Glutamatergic neuron (in vitro differentiated cells): ENCODE results near the gene SINHCAF. TPM values are rescaled to one million over a fixed set of nuclear protein-coding genes. Genes with fewer than 3 reads are reported as not detected.

Experiments used
- DNase-seq: peaks from one replicate; pipeline ENCODE4 v3.0.0; 2022
- H3K27ac Mint-ChIP-seq: one replicate; pipeline ENCODE4 v1.8.0; 2020; ENCODE audit warnings: mild to moderate bottlenecking, mixed read lengths, inconsistent platforms; ENCODE audit not compliant: unreplicated experiment
- H3K27me3 Mint-ChIP-seq: one replicate; pipeline ENCODE4 v1.8.0; 2020; ENCODE audit warnings: mild to moderate bottlenecking, moderate library complexity, mixed read lengths, inconsistent platforms; ENCODE audit not compliant: unreplicated experiment
- H3K36me3 Mint-ChIP-seq: one replicate; pipeline ENCODE4 v1.8.0; 2020; ENCODE audit warnings: mild to moderate bottlenecking, mixed read lengths, inconsistent platforms; ENCODE audit not compliant: unreplicated experiment
- H3K4me1 Mint-ChIP-seq: one replicate; pipeline ENCODE4 v1.8.0; 2020; ENCODE audit warnings: mild to moderate bottlenecking, low read depth, mixed read lengths, inconsistent platforms; ENCODE audit not compliant: unreplicated experiment
- H3K4me3 Mint-ChIP-seq: one replicate; pipeline ENCODE4 v1.8.0; 2020; ENCODE audit warnings: mild to moderate bottlenecking, mixed read lengths, inconsistent platforms; ENCODE audit not compliant: unreplicated experiment
- H3K9me3 Mint-ChIP-seq: one replicate; pipeline ENCODE4 v1.8.0; 2020; ENCODE audit warnings: mild to moderate bottlenecking, moderate library complexity, mixed read lengths, inconsistent platforms; ENCODE audit not compliant: unreplicated experiment
- total RNA-seq: library from RNA; stranded (reverse); fragmentation: NEBNext Ultra II Directional; extraction: Animal tissue kit (Norgen Biotek cat#: 25700); gene quantifications from one replicate; pipeline ENCODE4 v1.2.1, GENCODE V29; 2021; ENCODE audit not compliant: unreplicated experiment
- TF ChIP-seq, protein P1 (sequence below): fragments of 200-600 bp; sonication (generic); IDR thresholded peaks from one replicate; pipeline ENCODE4 v1.5.0; 2021; ENCODE audit not compliant: partially characterized antibody, unreplicated experiment

Gene SINHCAF
- total RNA-seq, 1 donor from 2014 or later: 149 TPM

GRCh38 chr12:31300783-31301182, 25.2 kb downstream of the SINHCAF start:
- Mint-ChIP-seq H3K27me3 (peaks cover 2% of the 10 kb centered on the region), H3K27ac (no peak overlapping the region), H3K4me1 (peaks cover 22% of the 10 kb centered on the region), H3K36me3 (peaks cover 7% of the 10 kb centered on the region), H3K4me3 (no peak overlapping the region), H3K9me3 (peaks cover 5% of the 10 kb centered on the region)
- DNase-seq: no peak
- TF ChIP-seq, protein P1, sequence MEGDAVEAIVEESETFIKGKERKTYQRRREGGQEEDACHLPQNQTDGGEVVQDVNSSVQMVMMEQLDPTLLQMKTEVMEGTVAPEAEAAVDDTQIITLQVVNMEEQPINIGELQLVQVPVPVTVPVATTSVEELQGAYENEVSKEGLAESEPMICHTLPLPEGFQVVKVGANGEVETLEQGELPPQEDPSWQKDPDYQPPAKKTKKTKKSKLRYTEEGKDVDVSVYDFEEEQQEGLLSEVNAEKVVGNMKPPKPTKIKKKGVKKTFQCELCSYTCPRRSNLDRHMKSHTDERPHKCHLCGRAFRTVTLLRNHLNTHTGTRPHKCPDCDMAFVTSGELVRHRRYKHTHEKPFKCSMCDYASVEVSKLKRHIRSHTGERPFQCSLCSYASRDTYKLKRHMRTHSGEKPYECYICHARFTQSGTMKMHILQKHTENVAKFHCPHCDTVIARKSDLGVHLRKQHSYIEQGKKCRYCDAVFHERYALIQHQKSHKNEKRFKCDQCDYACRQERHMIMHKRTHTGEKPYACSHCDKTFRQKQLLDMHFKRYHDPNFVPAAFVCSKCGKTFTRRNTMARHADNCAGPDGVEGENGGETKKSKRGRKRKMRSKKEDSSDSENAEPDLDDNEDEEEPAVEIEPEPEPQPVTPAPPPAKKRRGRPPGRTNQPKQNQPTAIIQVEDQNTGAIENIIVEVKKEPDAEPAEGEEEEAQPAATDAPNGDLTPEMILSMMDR: no peak

GRCh38 chr12:31300341-31300740, 25.6 kb downstream of the SINHCAF start:
- DNase-seq: no peak
- Mint-ChIP-seq H3K4me3 (no peak overlapping the region), H3K36me3 (peaks cover 7% of the 10 kb centered on the region), H3K4me1 (peaks cover 21% of the 10 kb centered on the region), H3K27me3 (peaks cover 2% of the 10 kb centered on the region), H3K9me3 (peaks cover 5% of the 10 kb centered on the region), H3K27ac (no peak overlapping the region)
- TF ChIP-seq, protein P1: no peak

GRCh38 chr12:31298922-31299321, 27.0 kb downstream of the SINHCAF start:
- TF ChIP-seq, protein P1: no peak
- no peaks in the 10 kb centered on the region for H3K27me3 Mint-ChIP-seq
- peaks cover 7% of the 10 kb centered on the region for H3K36me3 Mint-ChIP-seq
- H3K9me3 Mint-ChIP-seq: peaks cover 5% of the 10 kb centered on the region
- H3K4me1 Mint-ChIP-seq: peaks cover 10% of the 10 kb centered on the region
- no peak overlapping the region for H3K27ac Mint-ChIP-seq
- DNase-seq: no peak
- H3K4me3 Mint-ChIP-seq: no peak overlapping the region

DNA sequence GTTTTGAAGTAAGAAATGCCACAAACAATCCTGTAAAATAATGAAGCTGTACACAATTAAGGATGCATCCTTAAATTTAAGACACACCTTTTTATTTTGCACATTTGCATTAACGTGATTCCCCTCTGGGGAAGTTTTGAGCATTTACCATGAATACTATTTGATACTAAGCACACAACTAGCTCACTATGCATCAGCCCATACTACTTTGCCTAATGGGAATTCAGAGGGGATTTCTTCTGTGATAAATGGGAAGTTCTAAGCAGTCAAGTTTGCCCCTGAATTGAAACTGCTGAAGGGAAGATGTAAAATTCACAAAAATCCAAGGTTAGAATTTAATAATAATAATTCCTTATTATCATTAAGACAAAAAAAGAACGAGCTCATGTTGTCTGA, 27.4 kb downstream of the SINHCAF start:
- peaks cover 3% of the 10 kb centered on the region for H3K9me3 Mint-ChIP-seq
- DNase-seq: no peak
- peaks cover 5% of the 10 kb centered on the region for H3K36me3 Mint-ChIP-seq
- H3K27ac Mint-ChIP-seq: no peak overlapping the region
- H3K27me3 Mint-ChIP-seq: no peaks in the 10 kb centered on the region
- H3K4me3 Mint-ChIP-seq: no peak overlapping the region
- peaks cover 9% of the 10 kb centered on the region for H3K4me1 Mint-ChIP-seq
- TF ChIP-seq, protein P1: no peak

DNA sequence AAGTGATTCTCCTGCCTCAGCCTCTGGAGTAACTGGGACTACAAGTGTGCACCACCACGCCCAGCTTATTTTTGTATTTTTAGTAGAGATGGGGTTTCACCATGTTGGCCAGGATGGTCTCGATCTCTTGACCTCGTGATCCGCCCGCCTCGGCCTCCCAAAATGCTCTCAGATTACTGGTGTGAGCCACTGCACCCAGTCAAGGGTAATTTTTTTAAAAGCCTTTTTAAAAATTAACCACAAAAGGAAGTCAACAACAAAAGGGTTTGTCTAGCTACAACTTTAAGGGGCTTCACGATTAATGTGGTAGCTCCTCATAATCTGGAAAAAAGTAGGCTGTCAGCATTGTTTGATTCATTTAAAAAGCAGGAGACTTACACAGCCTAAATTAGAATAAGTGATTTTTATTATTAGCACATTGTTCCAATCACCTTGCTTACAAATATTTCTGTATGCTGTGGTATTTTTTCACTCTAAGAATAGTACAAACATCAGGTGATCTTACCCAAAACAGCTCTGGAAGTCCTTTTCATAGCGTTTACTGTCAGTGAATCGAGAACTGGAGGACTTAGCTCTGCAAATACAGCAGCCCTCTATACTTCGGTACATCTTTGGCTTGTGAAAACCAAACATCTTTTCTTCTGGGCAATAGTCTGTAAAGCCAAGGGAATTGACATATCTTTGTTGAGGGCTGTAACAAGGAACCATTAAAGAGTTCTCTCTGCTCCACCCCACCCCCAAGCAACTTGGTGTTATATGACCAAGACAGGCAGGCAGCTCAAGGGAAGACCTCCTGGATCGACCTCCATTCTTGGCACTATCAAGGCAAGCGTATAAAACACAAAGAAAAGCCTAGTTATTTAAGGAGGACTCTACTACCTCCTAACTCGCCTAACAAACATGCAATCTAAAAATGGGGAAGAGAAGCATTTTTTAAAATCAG, 28.1 kb downstream of the SINHCAF start:
- DNase-seq: no peak
- Mint-ChIP-seq H3K27ac (no peak overlapping the region), H3K36me3 (no peaks in the 10 kb centered on the region), H3K4me3 (no peak overlapping the region), H3K9me3 (peaks cover 3% of the 10 kb centered on the region), H3K4me1 (peaks cover 7% of the 10 kb centered on the region), H3K27me3 (no peaks in the 10 kb centered on the region)
- TF ChIP-seq, protein P1: no peak
